SKM-1 (cell line): ENCODE data around the gene TIMP1.

Source experiments
- DNase-seq: peaks from one replicate; lab custom pipeline; 2025; ENCODE audit not compliant: unreplicated experiment; lab: John Stamatoyannopoulos, UW

Gene TIMP1

DNA sequence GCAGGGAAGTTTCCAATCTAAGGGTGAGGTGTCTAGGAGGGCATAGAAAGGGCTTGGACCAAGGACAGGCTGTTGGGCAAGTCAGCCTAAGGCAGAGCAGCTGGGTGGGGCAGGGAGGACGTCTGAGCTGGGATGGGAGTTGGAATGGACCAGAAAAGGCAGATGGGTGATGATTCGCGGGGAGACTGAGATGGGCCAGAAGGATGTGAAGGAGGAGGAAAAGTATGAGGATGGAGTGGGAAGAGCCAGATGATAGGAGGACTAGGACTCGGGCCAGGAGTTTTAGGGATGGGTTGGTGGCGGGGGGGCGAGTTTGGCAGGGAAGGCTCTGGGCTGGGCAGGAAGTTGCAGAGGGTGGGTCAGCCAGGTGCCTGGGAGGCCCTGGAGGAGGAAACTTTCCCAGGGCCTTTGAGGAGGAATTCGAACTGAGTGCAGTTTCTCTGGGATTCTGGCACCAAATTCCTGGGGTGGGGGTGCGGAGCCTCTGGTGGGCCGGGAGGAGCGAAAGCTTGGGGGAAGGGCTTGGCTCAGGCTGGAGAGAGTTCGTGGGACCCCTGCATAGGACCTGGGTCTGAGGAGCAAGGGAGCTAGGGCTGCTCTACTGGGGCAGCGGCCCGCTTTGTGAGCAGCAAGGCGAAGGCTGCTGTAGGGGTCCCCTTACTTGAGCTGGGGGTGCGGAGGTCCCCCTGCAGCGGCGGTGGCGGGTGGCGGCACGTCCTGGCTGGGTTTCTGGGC, 8.7 kb upstream of the TIMP1 start:
- no peak for DNase-seq

DNA sequence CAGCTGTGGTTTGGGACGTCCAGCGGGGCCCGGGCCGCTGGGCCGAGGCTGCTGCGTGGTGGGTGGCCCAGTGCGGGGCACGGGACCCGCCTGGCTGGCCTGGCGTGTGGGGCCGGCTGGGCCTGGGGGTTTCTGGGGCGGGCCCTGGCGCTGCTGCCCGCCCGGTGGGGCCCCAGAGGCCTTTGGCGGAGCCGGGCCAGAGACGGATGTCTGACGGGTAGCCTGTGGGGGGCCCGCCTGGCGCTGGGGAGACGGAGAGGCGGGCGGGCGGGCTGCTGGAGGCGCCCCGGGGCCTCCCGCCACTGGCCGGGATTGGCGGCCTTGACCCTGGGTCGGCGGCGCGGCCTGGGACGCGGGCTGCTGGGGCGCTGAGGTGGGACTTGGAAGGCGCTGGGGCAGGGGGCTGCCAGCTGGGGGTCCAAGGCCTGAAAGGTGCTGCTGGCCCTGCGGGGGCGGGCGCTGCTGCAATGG, 8.1 kb upstream of the TIMP1 start:
- DNase-seq = no peak

DNA sequence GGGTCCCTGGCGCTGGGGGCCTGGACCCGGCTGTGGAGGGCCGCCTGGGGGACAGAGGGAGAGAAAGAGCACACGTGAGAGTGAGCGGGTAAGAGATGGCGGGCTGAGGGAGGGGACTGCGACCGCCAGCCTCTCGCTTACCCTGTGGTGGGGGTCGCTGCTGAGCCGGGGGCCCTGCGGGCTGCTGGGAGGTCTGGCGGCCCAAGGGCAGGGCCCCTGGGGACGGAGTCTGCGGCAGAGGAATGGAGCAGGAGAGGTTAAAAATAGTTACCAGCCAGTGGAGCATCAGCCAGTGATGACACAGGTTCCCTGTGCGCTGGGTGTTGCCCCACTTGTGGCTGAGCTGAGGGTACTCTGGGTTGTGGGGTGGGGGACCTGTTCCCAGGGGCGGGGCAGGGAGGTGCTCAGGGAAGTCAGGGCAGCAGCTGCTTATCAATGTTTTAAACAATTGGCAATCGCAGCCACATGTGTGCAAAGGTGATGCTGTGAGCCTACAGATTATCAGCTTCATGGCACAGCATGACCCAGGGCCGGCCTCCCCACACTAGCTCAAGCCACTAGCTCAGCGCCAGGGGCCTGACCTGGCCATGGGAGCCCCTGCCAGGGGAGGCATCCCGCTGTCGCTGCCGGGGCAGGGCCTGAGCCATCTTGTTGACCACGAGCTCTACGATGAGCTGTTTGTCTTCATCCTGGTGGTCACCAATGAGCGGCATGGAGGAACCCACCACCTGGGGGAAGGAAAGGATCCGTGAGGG, 7.5 kb upstream of the TIMP1 start:
- DNase-seq = no peak

DNA sequence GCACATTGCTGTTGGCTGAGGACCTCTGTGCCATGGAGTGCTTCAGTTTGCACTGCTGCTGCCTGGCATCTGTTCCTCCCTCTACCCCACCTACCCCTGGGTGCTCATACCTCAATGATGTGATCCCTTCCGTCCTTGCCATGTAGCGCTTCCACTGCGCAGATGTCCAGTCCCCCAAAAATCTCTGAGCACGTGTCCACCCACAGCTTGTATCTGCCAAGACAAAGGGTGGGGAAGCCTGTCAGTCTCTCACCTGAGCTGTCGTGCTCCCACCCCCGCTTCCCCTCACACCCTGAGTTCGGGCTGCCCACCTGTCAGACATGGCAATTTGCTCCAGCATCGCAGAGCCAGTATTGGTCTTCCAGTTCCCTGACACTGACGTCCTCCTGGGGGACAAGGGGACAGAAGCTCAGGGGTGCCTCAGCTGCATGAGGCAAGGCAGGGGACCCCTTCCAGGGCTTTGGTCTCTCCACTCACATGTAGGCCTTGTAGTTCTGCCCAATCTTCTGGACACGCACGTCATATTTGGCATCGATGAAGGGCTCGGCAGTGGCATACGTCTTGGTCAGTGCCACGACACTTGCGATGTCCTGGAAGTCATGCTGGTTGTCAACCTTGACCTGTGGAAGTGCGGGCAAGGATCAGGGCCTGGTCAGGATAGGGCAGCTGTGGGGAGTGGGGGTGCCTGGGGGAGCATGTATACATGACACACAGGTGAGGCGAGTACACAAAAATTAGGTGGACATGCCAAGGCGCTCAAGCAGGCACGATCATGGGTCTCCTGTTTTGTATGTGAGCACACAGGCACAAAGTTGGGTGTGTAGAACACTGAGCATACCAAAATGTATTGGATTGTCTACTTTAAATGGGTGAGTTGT, 6.0 kb upstream of the TIMP1 start:
- DNase-seq = no peak

DNA sequence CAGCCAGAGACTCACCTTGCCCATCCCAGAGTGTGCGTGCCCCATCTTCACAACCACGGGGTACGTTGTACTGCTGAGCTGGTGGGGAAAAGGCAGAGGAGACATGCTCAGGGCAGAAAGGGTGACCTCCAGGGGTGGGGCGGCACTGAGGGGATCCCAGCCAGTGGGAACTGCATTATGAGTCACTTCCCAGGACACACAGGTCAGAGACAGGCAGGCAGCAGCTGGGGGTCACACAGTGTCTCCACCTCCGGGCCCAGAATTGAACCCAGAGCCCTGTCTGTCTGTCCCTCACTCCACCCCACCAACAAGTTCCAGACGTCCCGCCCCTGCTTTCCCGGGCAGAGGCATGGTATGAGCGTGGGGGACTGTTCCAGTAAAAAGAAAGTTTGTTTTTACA, 4.8 kb upstream of the TIMP1 start:
- no peak for DNase-seq

DNA sequence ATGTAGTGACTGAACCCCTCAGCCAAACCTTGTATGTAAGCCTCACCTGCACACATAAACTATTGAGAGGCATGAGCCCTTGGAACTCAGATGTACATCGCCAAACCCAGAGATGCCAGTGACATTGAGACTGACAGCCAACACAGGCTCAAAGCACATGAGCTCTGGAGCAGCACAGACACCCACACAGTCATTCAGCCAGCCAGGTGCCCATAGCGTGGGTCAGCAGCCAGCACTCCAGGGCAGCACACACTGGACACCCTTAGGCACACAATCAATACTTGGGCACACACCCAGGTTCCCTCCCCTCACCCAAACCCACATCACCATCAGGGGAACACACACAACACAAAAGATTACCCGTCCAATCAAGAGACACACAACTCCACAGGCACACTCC, 4.3 kb upstream of the TIMP1 start:
- DNase-seq = no peak

DNA sequence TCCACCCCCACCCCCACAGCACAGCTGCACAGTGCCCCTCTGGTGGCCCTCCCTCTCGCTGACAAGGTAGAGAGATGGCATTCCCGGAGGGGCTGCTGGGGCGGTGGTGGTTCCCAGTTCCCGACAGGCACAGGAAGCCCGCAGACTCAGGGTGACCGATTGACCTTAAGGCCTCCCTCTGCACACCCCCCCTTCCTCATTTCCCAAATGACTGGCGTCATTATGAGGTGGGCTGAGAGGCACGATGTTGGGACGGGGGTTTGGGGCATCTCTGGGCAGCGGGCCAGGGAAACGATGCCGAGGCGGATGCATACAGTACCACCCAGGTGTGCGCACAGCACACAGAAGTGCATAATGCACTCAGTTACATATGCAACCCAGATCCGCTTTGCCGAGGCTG, 3.5 kb upstream of the TIMP1 start:
- DNase-seq = no peak

DNA sequence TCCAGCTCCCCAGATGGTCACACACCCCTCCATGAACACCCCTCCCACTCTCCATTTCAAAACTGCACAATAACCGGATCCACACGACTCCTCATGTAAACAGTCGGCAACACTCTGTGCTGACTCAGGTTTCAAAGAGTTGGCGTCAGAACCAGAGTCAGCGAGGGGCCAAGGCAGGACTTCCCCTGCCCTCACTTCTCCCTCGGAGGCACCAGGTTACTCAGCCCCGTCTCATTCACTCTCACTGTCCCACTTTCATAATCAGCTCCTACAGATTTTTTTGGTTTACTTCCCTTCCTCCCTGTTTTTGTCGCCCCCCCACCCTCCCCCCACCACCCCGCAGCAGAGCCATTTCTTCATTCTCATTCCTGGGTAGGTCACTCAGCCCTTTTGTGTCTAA, 2.7 kb upstream of the TIMP1 start:
- peak; percentile 53 for DNase-seq

DNA sequence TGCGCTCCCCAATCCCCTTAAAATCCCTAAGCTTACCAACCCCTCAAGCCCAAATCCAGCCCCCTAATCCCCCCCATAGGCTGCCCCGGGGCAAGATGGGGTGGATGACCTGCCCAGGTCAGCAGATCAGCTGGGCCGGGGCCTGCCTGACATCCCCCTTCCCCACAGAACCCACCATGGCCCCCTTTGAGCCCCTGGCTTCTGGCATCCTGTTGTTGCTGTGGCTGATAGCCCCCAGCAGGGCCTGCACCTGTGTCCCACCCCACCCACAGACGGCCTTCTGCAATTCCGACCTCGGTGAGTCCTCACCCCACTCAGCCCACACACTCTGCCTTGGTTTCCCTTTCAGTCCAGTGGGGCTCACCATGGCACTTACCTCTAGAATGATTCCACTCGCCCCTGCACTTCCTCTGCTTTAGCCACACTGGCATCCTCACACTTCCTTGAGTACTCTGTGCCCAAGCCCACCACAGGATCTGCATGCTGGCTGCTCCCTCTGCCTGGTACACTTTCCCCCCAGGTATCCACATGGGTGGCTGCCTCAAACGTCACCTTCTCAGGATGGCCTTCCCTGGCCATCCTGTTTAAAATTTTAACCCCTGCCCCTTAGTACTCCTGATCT, 1.1 kb downstream of the TIMP1 start:
- DNase-seq = no peak

DNA sequence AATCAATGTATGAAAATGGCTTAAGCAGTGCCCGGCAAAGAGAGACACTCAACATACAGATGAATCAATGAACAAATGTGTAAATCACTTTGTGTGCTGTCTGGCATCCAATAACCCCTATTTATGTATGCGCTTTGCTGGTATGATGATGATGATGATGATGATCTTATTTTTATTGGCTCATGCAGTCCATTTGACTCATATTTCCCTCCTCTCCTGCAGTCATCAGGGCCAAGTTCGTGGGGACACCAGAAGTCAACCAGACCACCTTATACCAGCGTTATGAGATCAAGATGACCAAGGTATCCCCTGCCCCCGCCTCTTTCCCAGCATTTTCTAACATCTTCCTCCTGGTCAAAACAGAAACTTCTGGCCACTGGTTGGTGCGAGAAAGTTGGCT, 2.5 kb downstream of the TIMP1 start:
- DNase-seq = no peak

DNA sequence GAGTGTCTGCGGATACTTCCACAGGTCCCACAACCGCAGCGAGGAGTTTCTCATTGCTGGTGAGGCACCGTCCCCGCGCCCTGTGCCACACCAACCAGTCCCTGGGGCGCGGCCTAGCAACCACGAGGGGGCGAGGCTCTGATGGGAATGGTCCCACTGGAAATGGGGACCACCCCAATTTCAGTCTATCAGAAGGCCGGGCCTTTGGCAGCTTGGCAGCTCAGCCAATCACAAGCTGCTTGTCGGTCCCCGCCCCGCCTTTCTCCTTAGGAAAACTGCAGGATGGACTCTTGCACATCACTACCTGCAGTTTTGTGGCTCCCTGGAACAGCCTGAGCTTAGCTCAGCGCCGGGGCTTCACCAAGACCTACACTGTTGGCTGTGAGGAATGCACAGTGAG, 3.0 kb downstream of the TIMP1 start:
- no peak for DNase-seq

DNA sequence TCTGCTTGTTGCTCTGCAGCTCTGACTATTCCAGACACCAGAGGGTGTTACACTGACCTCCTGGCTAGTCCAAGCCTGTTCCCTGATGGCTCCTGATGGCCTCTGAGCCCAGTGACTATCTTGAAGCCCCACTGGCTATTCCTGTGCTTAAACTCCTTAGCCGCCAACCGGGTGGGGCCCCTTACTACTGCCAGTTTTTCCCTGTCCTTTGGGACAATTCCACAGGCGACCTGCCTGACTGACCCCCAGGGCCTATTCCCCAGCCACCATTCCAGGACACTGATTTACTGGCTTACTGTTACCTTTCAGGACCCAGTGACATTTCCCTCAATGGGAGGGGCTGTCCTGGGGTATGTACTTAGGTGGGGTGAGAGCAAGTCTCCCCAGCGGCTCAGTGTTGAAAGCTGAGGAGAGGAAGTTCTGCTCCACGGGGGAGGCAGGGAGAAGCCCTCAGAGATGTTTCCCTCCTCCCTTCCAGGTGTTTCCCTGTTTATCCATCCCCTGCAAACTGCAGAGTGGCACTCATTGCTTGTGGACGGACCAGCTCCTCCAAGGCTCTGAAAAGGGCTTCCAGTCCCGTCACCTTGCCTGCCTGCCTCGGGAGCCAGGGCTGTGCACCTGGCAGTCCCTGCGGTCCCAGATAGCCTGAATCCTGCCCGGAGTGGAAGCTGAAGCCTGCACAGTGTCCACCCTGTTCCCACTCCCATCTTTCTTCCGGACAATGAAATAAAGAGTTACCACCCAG, 4.0 kb downstream of the TIMP1 start:
- DNase-seq = no peak

DNA sequence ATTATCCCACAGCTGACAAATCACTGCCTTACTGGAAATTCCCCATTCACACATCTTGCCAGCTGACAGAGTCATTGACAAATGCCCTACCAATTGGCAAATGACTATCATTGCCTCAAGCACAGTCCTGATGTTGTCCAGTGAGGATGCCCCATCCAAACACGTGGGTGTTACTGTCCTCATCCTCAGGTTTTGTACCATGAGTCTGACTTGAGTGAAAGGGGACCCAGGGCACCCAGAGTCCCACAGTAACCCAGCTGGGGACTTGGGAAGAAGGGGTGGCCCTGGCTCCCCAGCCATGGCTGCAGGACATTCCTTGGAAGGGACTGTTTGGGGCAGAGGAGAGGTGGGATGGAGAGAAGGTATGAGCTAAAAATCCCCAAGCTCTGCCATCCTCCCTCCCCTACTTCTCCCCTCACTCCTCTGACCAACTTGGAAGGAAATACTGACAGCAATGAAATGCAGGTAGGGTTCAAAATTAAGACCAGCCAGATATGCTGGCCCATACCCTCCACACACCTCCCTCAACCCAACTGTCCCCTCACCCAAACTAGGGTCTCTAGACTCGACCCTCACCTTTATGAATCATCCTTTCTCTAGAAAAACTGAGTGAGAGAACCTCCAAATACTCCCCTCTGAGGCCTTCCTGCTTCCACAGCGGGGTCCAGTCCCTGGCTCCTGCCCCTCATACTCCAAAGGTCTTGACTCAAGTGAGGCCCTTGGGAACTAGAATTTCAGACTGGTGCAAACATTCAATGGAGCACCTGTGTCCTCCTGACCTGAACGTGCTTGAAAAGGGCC, 5.1 kb downstream of the TIMP1 start:
- no peak for DNase-seq

DNA sequence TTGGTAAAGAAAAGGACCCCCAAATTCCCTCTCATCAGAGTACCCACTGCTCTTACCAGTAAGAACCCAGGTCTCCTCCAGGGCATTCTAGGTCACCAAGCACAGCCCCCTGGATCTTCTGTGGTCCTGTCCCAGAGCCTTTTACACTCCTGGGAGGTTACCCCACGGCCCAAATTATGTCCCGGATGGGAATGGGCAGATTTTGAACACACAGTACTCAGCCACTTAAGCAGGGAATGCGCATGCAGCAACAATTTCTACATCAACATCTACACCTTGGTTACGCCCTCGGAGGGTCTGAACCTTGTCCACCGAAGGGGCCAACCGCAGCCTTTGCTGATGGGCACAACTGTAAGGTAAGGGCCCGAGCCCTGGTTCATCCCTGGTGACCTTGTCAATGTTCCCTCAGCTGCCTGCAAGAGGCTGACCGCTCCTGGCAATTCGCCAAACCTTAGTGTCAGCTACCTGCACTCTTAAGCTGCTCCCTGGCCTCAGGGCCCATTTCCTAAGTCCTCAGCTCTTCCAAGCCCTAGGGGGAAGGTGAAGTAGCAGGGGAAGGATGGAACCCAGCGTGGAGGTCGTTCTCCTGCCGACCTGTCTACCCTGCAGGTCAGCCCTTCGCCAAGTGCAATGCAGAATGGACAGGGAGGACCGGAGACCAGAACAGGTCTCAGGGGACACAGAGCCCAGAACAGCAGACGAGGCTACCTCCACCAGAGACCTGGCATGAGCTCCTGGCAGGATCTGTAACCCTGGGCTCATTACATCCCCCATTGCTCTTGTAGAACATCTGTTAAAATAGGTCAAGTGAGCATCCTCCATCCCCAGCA, 5.9 kb downstream of the TIMP1 start:
- DNase-seq = no peak

DNA sequence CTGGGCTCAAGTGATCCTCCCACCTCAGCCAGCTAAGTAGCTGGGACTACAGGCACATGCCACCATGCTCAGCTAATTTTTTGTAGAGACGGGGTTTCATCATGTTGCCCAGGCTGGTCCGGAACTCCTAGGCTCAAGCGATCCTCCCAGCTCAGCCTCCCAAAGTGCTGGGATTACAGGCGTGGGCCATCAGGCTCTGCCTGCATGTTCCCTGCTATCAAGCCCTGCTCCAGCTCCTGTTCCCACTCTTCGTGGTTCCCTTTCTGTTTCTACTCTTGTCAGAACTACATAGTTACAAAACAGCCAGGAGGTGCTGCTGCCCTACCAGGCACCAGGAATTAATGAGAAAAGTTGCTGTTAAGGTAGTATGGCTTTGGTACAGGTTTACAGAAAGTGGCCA, 8.7 kb downstream of the TIMP1 start:
- DNase-seq = no peak

DNA sequence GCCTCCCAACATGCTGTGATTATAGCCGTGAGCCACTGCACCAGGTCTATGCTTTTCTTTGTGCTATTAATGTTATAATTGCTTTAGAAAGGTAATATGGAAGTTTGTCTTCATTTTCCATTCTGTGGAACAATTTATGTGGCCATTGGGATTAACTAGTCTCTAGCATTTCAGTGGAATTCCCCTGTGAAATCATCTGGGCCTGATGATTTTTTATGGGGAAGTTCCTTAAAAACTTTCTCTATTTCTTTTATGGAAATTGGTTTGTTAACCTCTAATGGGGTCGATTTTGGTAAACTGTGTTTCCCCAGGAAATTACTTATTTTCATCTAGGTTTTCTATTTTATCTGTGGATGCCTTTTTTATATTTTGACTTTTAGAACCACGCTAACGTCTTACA, 11.3 kb downstream of the TIMP1 start:
- DNase-seq = no peak

DNA sequence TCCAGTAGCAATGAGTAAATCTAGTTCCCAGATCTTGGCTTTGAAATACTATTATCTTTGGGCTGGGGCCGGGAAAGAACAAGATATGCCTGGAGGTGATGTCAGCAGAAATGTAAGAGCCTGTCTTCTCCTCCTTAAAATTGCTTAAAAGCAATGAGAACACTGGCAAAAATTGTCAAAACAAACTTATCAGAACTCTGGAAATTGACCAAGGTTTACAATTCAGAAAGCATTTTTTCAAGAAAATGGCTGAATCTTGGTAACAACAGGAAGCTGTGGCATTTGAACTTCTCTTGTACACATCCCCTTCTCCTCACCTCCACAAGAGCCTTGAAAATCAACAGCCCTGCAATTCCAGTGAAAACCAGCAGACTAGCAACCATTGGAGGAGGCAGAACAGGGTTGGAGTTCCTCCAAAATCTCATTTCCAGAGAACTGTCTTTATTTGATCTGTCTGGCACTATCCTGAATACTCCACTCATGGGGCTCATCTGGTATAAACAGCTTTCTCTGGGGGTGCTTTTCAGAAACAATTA, 13.5 kb downstream of the TIMP1 start:
- DNase-seq = no peak

DNA sequence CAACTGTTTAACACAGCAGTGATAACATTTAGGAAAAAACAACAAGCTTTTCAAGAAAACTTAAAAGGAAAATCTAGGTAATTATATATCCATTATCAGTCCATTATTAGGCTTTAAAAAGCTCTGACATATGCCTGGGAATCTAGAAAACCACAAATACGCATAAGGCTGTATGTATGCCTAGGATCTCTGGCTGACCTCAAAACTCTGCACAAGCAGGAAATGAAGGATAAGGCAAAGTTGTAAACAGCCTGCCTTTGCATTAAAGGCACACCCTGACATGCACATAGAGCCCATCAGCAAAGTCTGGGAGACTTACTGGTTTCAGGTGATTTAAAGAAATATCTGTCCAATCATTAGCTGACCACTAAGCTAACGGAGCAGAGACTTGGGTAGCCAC, 14.0 kb downstream of the TIMP1 start:
- DNase-seq = no peak

DNA sequence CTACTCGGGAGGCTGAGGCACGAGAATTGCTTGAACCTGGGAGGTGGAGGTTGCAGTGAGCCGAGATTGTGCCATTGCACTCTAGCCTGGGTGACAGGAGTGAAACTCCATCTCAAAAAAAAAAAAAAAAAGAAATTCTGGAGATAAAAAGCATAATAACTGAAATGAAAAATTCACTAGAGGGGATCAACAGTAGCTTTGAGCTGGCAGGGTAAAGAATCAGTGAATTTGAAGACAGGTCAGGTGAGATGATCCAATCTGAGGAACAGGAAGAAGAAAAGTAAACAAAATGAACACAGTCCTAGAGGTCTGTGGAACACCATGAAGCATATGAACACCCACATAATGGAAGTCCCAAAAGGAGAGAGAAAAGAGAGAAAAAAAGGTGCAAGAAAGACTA, 15.0 kb downstream of the TIMP1 start:
- no peak for DNase-seq
